Activated CD4-positive, alpha-beta T cell treated with anti-CD3 and anti-CD28 coated beads for 48 hours (primary cell): ENCODE measurements around the gene NAA10.
A peak's percentile ranks its signal among the peaks of the same experiment; 100 is the strongest.

Experiments used
- DNase-seq: peaks from one replicate; pipeline ENCODE4 v3.0.0-alpha.2; 2020

Gene NAA10

GRCh38 chrX:153948002-153948466, 13.2 kb upstream of the NAA10 start:
- no peak for DNase-seq

- DNase-seq, result peak; percentile 85
Observed at GRCh38 chrX:153947009-153947769, 12.4 kb upstream of the NAA10 start.

- no peak for DNase-seq
Observed at GRCh38 chrX:153945956-153946943, 11.4 kb upstream of the NAA10 start.

GRCh38 chrX:153944800-153945150, 9.9 kb upstream of the NAA10 start:
- DNase-seq, result no peak

- peak; percentile 65 for DNase-seq
Observed at GRCh38 chrX:153944140-153944799, 9.4 kb upstream of the NAA10 start, which contains the start of gene RENBP. TSS of gene RENBP (minus strand) at chrX:153944643. CDS start at chrX:153944610, 33 bp downstream.

- no peak for DNase-seq
Observed at GRCh38 chrX:153941336-153942252, 6.8 kb upstream of the NAA10 start.

GRCh38 chrX:153939573-153939972, 4.7 kb upstream of the NAA10 start:
- DNase-seq, result no peak

GRCh38 chrX:153938226-153938786, 3.5 kb upstream of the NAA10 start:
- DNase-seq, result peak; percentile 39

- no peak for DNase-seq
Observed at GRCh38 chrX:153937056-153937455, 2.2 kb upstream of the NAA10 start.

GRCh38 chrX:153935326-153935851, 552 bp upstream of the NAA10 start:
- DNase-seq, result no peak

- no peak for DNase-seq
Observed at GRCh38 chrX:153934148-153934761, 582 bp downstream of the NAA10 start.

GRCh38 chrX:153933748-153934147, 1.1 kb downstream of the NAA10 start:
- no peak for DNase-seq

- no peak for DNase-seq
Observed at GRCh38 chrX:153932220-153932915, 2.5 kb downstream of the NAA10 start.

- no peak for DNase-seq
Observed at GRCh38 chrX:153931748-153932147, 3.1 kb downstream of the NAA10 start.

GRCh38 chrX:153931151-153931550, 3.7 kb downstream of the NAA10 start:
- no peak for DNase-seq

- no peak for DNase-seq
Observed at GRCh38 chrX:153930011-153930910, 4.6 kb downstream of the NAA10 start.

- DNase-seq, result no peak
Observed at GRCh38 chrX:153929576-153929975, 5.3 kb downstream of the NAA10 start.

GRCh38 chrX:153928846-153929245, 6.0 kb downstream of the NAA10 start:
- peak; percentile 24 for DNase-seq
